ENCODE measurements around the gene EHD3.

The EHD3 gene

GRCh38 chr2:31217465-31218200 is 16.3 kb upstream of the EHD3 start, which contains the start of gene CAPN14:
CAPN14 (minus strand) TSS chr2:31217515; CDS start chr2:31205447, 12,068 bp downstream.
- TF ChIP-seq CTCF (IDR thresholded peaks at IDR 0.05; ENCODE audit: low read length, missing control alignments) = no peak
- no peak within 1 kb of the TSS for H3K4me3 ChIP-seq (replicated peaks; ENCODE audit: low read depth, low read length)
- no peak for DNase-seq (ENCODE audit: low read depth)

- no peak for DNase-seq (ENCODE audit: low read depth)
- no peak overlapping the region for H3K4me3 ChIP-seq (replicated peaks; ENCODE audit: low read depth, low read length)
- no peak for TF ChIP-seq CTCF (IDR thresholded peaks at IDR 0.05; ENCODE audit: low read length, missing control alignments)
Measured at GRCh38 chr2:31219131-31219969, 14.6 kb upstream of the EHD3 start.

DNA sequence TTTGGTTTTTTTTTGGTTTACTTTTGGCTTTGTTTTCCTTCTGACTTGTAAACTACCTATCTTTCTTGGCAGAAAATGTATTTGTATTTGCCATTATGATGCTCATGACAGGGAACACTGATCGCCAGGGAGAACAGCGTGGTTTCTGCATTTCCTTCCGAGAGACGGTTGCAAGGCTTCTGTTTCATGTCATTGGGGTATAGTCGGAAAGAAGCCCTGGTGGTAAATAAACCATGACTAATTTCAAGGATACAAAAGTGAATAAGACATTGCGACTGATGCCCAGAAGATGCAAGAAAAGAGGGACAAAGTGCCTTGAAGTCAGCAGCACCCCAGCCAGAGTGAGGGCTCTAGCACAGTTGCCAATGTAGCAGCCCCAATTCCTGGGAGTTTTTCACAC is 12.4 kb upstream of the EHD3 start:
- no peak overlapping the region for H3K4me3 ChIP-seq (replicated peaks; ENCODE audit: low read depth, low read length)
- TF ChIP-seq CTCF (IDR thresholded peaks at IDR 0.05; ENCODE audit: low read length, missing control alignments) = no peak
- no peak for DNase-seq (ENCODE audit: low read depth)

DNA sequence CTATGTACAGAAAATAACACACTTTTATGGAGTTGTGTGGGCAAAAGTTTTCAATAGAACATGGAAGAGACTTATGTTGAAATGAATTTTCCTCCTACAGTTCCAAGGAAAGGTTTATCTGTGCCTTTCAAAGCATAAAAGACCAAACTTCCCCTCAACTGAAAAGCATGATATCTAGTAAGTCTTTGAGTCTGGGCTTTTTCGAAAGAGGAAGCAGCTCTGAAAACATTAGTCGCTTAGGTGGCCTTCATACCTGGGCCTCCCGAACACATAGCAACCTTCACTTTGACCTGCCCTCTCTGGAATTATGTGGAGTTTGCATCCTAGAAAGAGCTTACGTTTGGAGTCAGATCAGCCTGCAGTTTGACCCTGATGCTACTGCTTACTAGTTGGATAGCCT is 11.9 kb upstream of the EHD3 start:
- no peak for DNase-seq (ENCODE audit: low read depth)
- no peak for TF ChIP-seq CTCF (IDR thresholded peaks at IDR 0.05; ENCODE audit: low read length, missing control alignments)
- no peak overlapping the region for H3K4me3 ChIP-seq (replicated peaks; ENCODE audit: low read depth, low read length)

GRCh38 chr2:31223026-31223425 is 10.9 kb upstream of the EHD3 start:
- no peak overlapping the region for H3K4me3 ChIP-seq (replicated peaks; ENCODE audit: low read depth, low read length)
- DNase-seq (ENCODE audit: low read depth) = no peak
- no peak for TF ChIP-seq CTCF (IDR thresholded peaks at IDR 0.05; ENCODE audit: low read length, missing control alignments)

- DNase-seq (ENCODE audit: low read depth) = no peak
- H3K4me3 ChIP-seq (replicated peaks; ENCODE audit: low read depth, low read length) = no peak overlapping the region
Measured at GRCh38 chr2:31223749-31224148, 10.2 kb upstream of the EHD3 start.

More at GRCh38 chr2:31223749-31224148, 10.2 kb upstream of the EHD3 start:
- no peak for TF ChIP-seq CTCF (IDR thresholded peaks at IDR 0.05; ENCODE audit: low read length, missing control alignments)
